Neural crest cell (in vitro differentiated cells): ENCODE measurements around the gene STPG1. TPM values are rescaled to one million over a fixed set of nuclear protein-coding genes. Genes with fewer than 3 reads are reported as not detected.
A peak's percentile ranks its signal among the peaks of the same experiment; 100 is the strongest.

ENCODE experiments used
- DNase-seq: peaks from one replicate; pipeline ENCODE4 v3.0.0; 2021; ENCODE audit warnings: low read depth, mixed read lengths, low spot score
- H3K27ac Mint-ChIP-seq: one replicate; pipeline ENCODE4 v1.8.0; 2021; ENCODE audit warnings: mild to moderate bottlenecking, mixed read lengths; ENCODE audit not compliant: unreplicated experiment
- H3K27me3 Mint-ChIP-seq: 2 replicates; pipeline ENCODE4 v1.8.0; 2021; ENCODE audit warnings: low read depth, mild to moderate bottlenecking, mixed read lengths
- H3K36me3 Mint-ChIP-seq: 2 replicates; pipeline ENCODE4 v1.8.0; 2021; ENCODE audit warnings: low read depth, mild to moderate bottlenecking, mixed read lengths
- H3K4me1 Mint-ChIP-seq: 2 replicates; pipeline ENCODE4 v1.8.0; 2021; ENCODE audit warnings: mixed read lengths
- H3K4me3 Mint-ChIP-seq: one replicate; pipeline ENCODE4 v1.8.0; 2021; ENCODE audit warnings: mild to moderate bottlenecking, mixed read lengths
- H3K9me3 Mint-ChIP-seq: 2 replicates; pipeline ENCODE4 v1.8.0; 2021; ENCODE audit warnings: mixed read lengths
- total RNA-seq: library from RNA; stranded (reverse); gene quantifications from 2 replicates; pipeline ENCODE4 v1.2.1, GENCODE V29; 2021
- TF ChIP-seq, protein P1 (sequence below): fragments of 200-600 bp; sonication (generic); conservative IDR thresholded peaks from 2 replicates; pipeline ENCODE4 v1.5.0; 2021; ENCODE audit warnings: antibody characterized with exemption, mild to moderate bottlenecking

The STPG1 gene
- total RNA-seq, 1 donor from 2014 or later = 7.7 TPM

DNA sequence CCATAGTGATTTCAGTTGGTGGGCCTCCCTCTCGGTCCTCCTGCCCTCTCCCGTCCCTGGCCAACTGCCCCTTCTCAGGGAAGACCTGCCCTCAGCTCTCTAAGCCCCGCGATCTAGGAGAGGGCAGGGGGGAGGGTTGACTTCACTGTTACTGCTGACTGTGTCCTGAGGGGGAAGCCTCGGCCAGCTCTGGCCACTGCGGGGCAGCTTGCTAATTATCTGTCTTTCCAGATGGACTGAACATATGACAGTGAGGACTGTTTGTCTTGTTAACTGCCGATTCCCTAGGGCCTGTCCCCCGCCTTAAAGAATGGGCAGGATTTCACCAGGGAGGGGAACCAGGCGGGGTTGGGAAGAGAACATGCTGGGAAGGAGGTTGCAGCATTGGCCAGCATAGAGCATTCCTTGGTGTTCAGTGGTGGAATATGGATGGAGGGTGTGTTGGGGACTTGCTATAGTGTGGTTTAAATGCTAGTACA lies 24.9 kb upstream of the STPG1 start:
- Mint-ChIP-seq H3K4me1 (peaks cover 47% of the 10 kb centered on the region), H3K9me3 (no peaks in the 10 kb centered on the region), H3K27me3 (peaks cover 3% of the 10 kb centered on the region), H3K36me3 (no peaks in the 10 kb centered on the region), H3K4me3 (no peak overlapping the region), H3K27ac (no peak overlapping the region)
- no peak for DNase-seq
- TF ChIP-seq, protein P1, sequence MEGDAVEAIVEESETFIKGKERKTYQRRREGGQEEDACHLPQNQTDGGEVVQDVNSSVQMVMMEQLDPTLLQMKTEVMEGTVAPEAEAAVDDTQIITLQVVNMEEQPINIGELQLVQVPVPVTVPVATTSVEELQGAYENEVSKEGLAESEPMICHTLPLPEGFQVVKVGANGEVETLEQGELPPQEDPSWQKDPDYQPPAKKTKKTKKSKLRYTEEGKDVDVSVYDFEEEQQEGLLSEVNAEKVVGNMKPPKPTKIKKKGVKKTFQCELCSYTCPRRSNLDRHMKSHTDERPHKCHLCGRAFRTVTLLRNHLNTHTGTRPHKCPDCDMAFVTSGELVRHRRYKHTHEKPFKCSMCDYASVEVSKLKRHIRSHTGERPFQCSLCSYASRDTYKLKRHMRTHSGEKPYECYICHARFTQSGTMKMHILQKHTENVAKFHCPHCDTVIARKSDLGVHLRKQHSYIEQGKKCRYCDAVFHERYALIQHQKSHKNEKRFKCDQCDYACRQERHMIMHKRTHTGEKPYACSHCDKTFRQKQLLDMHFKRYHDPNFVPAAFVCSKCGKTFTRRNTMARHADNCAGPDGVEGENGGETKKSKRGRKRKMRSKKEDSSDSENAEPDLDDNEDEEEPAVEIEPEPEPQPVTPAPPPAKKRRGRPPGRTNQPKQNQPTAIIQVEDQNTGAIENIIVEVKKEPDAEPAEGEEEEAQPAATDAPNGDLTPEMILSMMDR = no peak

DNA sequence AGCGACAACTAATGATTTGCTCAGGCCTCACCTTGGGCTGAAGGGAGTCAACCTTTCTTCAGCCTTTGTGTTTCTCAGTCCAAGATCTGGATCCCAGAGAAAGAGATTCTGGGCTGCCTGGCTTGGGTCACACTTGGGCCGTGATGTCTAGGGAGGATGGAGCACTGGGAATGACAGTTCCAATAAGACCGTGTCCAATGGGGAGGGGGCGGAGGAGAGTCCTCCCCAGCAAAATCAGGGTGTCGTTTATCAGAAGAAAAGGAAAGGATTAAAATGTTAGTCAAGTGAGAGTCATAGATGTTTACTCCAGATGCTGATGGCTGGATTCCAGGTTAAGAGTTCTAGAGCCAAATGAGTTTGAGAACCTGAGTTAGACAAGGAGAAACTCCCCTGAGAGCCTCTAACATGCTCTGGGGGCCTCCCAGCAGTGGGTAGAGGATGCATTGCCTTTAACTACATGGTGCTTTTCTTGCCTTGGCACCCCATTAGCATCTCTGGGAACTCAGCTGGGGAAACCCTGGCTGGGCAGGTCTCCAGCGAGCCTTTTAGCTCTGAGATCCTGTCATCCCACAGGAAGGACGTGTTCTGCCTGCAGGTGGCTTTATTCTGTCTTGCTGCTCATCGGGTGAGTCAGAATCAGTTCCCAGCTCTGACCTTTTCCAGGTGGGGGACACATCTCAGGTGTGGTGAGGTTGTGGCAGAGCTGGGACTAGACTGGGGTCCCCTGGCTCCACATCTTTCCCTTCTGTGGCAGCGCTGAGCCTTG lies 24.2 kb upstream of the STPG1 start:
- H3K9me3 Mint-ChIP-seq = no peaks in the 10 kb centered on the region
- H3K4me1 Mint-ChIP-seq = peaks cover 41% of the 10 kb centered on the region
- no peak overlapping the region for H3K27ac Mint-ChIP-seq

DNA sequence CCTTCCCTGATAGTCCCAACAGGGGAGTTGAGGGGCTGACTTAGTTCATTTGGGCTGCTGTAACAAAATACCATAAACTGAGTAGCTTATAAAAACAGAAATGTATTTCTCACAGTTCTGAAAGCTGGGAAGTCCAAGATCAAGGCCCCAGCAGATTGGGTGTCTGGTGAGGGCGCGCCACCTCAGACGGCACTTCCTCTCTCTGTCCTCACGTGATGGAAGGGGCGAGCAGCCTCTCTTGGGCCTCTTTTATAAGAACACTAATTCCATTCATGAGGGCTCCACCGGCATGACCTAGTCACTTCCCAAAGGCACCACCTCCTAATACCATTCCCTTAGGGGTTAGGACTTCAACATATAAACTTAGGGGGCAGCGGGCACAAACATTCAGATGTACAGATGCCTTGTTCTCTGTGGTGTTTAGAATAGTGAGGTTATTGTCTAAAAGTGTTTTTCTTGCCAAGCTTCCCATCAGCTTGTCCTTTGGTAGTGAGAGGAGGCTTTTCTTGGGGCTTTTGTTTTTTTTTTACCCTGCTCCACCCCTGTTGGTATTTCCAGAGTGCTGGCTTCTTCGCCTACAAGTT lies 22.3 kb upstream of the STPG1 start:
- no peaks in the 10 kb centered on the region for H3K9me3 Mint-ChIP-seq
- TF ChIP-seq, protein P1 = no peak
- H3K27ac Mint-ChIP-seq = peak overlapping the region; percentile 88
- H3K4me1 Mint-ChIP-seq = peaks cover 31% of the 10 kb centered on the region
- no peak overlapping the region for H3K4me3 Mint-ChIP-seq
- peaks cover 3% of the 10 kb centered on the region for H3K27me3 Mint-ChIP-seq
- DNase-seq = no peak
- H3K36me3 Mint-ChIP-seq = no peaks in the 10 kb centered on the region

More for the DNA sequence above, 24.2 kb upstream of the STPG1 start:
- TF ChIP-seq, protein P1 = no peak
- no peak for DNase-seq
- Mint-ChIP-seq H3K4me3 (no peak overlapping the region), H3K27me3 (peaks cover 3% of the 10 kb centered on the region), H3K36me3 (no peaks in the 10 kb centered on the region)

DNA sequence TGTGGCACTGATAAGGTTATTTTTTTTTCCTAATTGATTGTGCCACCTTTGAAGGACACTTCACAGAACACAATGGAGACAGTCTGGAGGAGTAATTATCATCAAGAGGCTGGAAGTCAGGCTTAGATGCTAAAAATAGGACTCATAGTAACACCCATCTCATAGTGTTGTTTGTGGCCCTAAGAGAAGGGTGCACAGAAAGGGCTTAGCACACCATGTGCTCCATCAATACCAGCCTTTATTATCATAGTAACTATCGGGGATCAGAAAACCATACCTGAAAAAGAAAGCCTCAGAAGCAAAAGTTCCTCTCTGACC lies 13.9 kb upstream of the STPG1 start:
- Mint-ChIP-seq H3K27ac (no peak overlapping the region), H3K4me1 (peaks cover 6% of the 10 kb centered on the region), H3K9me3 (no peaks in the 10 kb centered on the region), H3K27me3 (no peaks in the 10 kb centered on the region), H3K4me3 (no peak overlapping the region), H3K36me3 (no peaks in the 10 kb centered on the region)
- TF ChIP-seq, protein P1 = no peak
- DNase-seq = no peak

DNA sequence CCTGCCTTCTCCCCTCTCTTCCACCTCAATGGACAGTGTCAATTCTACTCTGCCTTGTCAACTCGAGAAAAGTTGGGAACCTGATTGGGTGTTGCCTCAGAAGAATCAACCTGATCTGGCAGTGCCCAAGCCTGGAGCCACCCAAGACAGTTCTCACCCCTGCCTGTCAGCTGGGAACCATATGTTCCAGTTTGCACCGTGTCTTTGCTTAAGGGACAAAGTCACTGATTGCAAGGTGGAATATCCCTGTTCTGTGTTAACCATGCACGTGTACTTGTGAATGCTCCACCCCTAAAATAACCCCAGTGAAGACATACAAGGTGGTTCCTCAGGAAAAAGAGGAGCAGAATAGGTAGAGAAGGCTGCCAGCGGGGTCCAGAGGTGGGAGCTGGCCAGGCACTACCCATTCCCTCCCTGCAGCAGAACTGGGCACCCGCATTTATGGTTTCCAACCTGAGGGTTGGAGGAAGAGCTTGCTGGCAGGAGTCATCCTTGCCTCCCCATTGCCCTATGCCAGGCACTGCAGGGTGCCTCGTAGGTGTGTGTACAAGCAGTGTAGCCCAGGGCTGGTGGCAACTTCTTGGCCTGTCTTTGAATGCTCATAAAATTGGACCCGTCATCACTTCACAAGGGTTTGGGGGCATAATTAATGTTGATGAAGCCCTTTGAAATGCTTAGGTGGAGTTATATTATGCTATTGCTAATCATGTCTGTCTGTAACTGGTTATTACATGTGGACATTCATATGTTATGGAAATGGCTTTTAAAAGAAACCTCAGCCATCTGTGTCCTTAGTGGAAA lies 13.4 kb upstream of the STPG1 start:
- TF ChIP-seq, protein P1 = no peak
- DNase-seq = no peak
- Mint-ChIP-seq H3K4me3 (no peak overlapping the region), H3K27ac (no peak overlapping the region), H3K27me3 (no peaks in the 10 kb centered on the region), H3K9me3 (no peaks in the 10 kb centered on the region), H3K4me1 (peaks cover 6% of the 10 kb centered on the region), H3K36me3 (no peaks in the 10 kb centered on the region)
